Prostate gland (tissue), 2 donors: ENCODE results near the gene SIGLEC9. TPM values are rescaled to one million over a fixed set of nuclear protein-coding genes. Genes with fewer than 3 reads are reported as not detected.

Experiments used
- DNase-seq: peaks from one replicate; pipeline ENCODE4 v3.0.0-alpha.2; 2019; ENCODE audit warnings: low spot score
- H3K27ac ChIP-seq, 2 donors: fragments of 200-600 bp; sonication (generic); 2 replicates each; pipeline ENCODE4 v1.5.1; 2017 to 2019
- H3K27me3 ChIP-seq: fragments of 200-600 bp; sonication (generic); replicated peaks from 2 replicates; pipeline ENCODE4 v1.5.1; 2019; ENCODE audit not compliant: insufficient read depth
- H3K36me3 ChIP-seq, 2 donors: fragments of 200-600 bp; sonication (generic); 1 replicate in 1 of 2; 2 replicates in 1 of 2; pipeline versions ENCODE4 v1.5.1 to v1.8.1; 2017 to 2019
- H3K4me1 ChIP-seq: fragments of 200-600 bp; sonication (generic); replicated peaks from 2 replicates; pipeline ENCODE4 v1.5.1; 2019
- H3K4me3 ChIP-seq, 2 donors: fragments of 200-600 bp; sonication (generic); 2 replicates each; pipeline ENCODE4 v1.5.1; 2017 to 2019
- H3K9me3 ChIP-seq: fragments of 200-600 bp; sonication (generic); 2 replicates; pipeline ENCODE4 v1.5.1; 2017
- POLR2A ChIP-seq: fragments of 450-650 bp; IDR thresholded peaks from one replicate; pipeline ENCODE4 v1.6.1; 2016; ENCODE audit warnings: antibody characterized with exemption, mild to moderate bottlenecking
- POLR2AphosphoS5 ChIP-seq: sonication (generic); formaldehyde crosslinking; IDR thresholded peaks from one replicate; pipeline ENCODE4 v1.6.1; 2017; ENCODE audit warnings: antibody characterized with exemption
- WGBS: methylation state at CpG from one replicate; pipeline ENCODE4 v1.1.5; 2018; 5-methylcytosine and 5-hydroxymethylcytosine counted together
- intact Hi-C: fragments of 100-400 bp; cut with DNase I; formaldehyde crosslinking; loops from one replicate; pipeline ENCODE4 v1.14.2; 2022
- total RNA-seq, 2 donors: library from RNA; depleted of rRNA; stranded (reverse); fragments of >200 nt; gene quantifications; one replicate each; pipeline ENCODE4 v1.1.0, GENCODE V29; 2016
- TF ChIP-seq, protein P1 (sequence below), 4 experiments: fragments of 200-600 bp in 2 of 4; fragments of 450-650 bp in 2 of 4; sonication (generic) in 2 of 4; IDR thresholded peaks; 1 replicate in 3 of 4; 2 replicates in 1 of 4; pipeline ENCODE4 v1.5.1; 2016 to 2019; ENCODE audit warnings: antibody characterized with exemption in 4 of 4, mild to moderate bottlenecking in 2 of 4, moderate library complexity in 2 of 4

The SIGLEC9 gene
- total RNA-seq, 2 donors from 2014 or later: 0.77 to 8.2 TPM

- no peak for TF ChIP-seq POLR2AphosphoS5
- TF ChIP-seq, protein P1, sequence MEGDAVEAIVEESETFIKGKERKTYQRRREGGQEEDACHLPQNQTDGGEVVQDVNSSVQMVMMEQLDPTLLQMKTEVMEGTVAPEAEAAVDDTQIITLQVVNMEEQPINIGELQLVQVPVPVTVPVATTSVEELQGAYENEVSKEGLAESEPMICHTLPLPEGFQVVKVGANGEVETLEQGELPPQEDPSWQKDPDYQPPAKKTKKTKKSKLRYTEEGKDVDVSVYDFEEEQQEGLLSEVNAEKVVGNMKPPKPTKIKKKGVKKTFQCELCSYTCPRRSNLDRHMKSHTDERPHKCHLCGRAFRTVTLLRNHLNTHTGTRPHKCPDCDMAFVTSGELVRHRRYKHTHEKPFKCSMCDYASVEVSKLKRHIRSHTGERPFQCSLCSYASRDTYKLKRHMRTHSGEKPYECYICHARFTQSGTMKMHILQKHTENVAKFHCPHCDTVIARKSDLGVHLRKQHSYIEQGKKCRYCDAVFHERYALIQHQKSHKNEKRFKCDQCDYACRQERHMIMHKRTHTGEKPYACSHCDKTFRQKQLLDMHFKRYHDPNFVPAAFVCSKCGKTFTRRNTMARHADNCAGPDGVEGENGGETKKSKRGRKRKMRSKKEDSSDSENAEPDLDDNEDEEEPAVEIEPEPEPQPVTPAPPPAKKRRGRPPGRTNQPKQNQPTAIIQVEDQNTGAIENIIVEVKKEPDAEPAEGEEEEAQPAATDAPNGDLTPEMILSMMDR (IDR thresholded peaks at IDR 0.05): no peak
- Histone ChIP-seq H3K4me3 (no peak overlapping the region), H3K9me3 (no peaks in the 10 kb centered on the region), H3K4me1 (no peaks in the 10 kb centered on the region), H3K27ac (no peak overlapping the region), H3K27me3 (peaks cover 2% of the 10 kb centered on the region), H3K36me3 (no peaks in the 10 kb centered on the region)
- no peak for DNase-seq
- WGBS: 63% methylated on average over 24 of the region's 24 CpGs
- intact Hi-C loops: no loop called here
These were observed 7.3 kb downstream of the SIGLEC9 start for GRCh38 chr19:51131780-51132680.

DNA sequence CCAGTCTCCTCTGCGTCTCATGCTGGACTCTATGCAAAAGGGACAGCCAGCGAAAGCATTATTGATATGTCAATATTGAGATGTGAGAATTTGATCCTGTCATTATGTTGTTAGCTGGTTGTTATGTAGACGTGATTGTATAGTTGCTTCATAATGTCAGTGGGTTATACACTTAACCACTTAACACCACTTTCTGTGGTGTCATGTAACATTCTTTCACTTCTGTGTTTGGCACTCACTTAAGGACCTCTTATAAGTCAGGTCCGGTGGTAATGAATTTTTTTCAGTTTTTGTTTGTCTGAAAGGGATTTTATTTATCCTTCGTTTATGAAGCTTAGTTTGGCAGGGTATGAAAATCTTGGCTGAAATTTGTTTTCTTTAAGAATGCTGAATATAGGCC lies 10.3 kb downstream of the SIGLEC9 start:
- Histone ChIP-seq H3K36me3 (no peaks in the 10 kb centered on the region), H3K27ac (no peak overlapping the region), H3K4me3 (no peak overlapping the region), H3K27me3 (no peaks in the 10 kb centered on the region), H3K4me1 (no peaks in the 10 kb centered on the region), H3K9me3 (no peaks in the 10 kb centered on the region)
- 77% methylated on average over 5 of the region's 5 CpGs for WGBS
- DNase-seq: no peak
- TF ChIP-seq POLR2AphosphoS5: no peak
- TF ChIP-seq, protein P1 (IDR thresholded peaks at IDR 0.05): no peak
- intact Hi-C loops: no loop called here

- WGBS: 70% methylated on average over 8 of the region's 8 CpGs
- Histone ChIP-seq H3K4me3 (no peak overlapping the region), H3K4me1 (no peaks in the 10 kb centered on the region), H3K27me3 (peaks cover 2% of the 10 kb centered on the region), H3K27ac (no peak overlapping the region), H3K9me3 (no peaks in the 10 kb centered on the region), H3K36me3 (no peaks in the 10 kb centered on the region)
- intact Hi-C loops: no loop called here
- no peak for TF ChIP-seq POLR2AphosphoS5
- TF ChIP-seq POLR2A: no peak
- TF ChIP-seq, protein P1 (IDR thresholded peaks at IDR 0.05): no peak
- DNase-seq: no peak
These were observed 11.5 kb downstream of the SIGLEC9 start for GRCh38 chr19:51135986-51136762.

DNA sequence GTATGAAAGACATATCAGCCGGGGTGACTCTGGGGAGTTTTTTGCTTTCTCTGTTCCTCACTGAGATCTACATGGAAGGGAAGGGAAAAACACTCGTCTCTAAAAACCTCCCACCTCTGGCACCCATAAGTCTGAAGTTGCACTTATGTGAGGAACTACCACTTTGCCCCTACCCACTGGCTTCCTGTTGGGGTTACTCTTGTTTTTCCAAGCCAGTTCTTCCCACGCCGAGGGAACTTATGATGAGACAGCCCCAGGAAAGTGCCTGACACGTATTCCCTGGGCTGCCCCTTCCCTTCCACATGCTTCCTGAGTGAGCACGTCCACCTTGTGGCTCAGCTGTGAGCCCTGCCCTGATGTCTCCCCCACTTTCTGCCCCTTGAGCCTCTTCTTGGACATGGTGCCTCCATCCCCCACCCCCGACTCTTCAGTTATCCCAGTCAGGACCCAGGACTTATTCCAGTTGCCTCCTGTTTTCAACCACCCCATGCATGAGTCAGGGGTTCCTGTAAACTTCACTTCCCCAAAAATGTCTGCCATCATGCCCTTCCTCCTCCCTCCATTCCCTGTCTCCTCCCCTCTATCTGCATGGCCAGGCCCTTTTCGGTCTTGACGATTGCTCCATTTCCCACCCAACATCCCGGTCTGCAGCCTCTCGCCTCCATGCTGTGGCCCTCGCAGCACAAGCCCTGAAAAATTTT lies 12.3 kb downstream of the SIGLEC9 start:
- Histone ChIP-seq H3K4me1 (no peaks in the 10 kb centered on the region), H3K36me3 (no peaks in the 10 kb centered on the region), H3K9me3 (no peaks in the 10 kb centered on the region), H3K27ac (no peak overlapping the region), H3K27me3 (peaks cover 4% of the 10 kb centered on the region), H3K4me3 (no peak overlapping the region)
- intact Hi-C loops: no loop called here
- TF ChIP-seq, protein P1 (IDR thresholded peaks at IDR 0.05): no peak
- TF ChIP-seq POLR2AphosphoS5: no peak
- no peak for TF ChIP-seq POLR2A
- DNase-seq: no peak
- WGBS: 63% methylated on average over 12 of the region's 12 CpGs
